Stomach (tissue), 9 donors: Measurements from ENCODE around the gene CXCL1. TPM values are rescaled to one million over a fixed set of nuclear protein-coding genes. Genes with fewer than 3 reads are reported as not detected.

Source experiments
- DNase-seq, 2 donors: peaks; one replicate each; pipeline versions ENCODE4 v3.0.0 to v3.0.0-alpha.2; 2013 to 2019
- H3K27ac ChIP-seq, 5 donors: fragments of 200-600 bp in 4 of 5; sonication (generic) in 4 of 5; one replicate each; pipeline ENCODE4 v1.5.1; 2013 to 2019; ENCODE audit warnings: mild to moderate bottlenecking in 1 of 5, moderate library complexity in 1 of 5
- H3K27me3 ChIP-seq, 3 donors: fragments of 200-600 bp; sonication (generic); one replicate each; pipeline ENCODE4 v1.5.1; 2017 to 2019; ENCODE audit warnings: mixed run types in 1 of 3
- H3K36me3 ChIP-seq, 4 donors: fragments of 200-600 bp; sonication (generic); 1 replicate in 3 of 4; 2 replicates in 1 of 4; pipeline ENCODE4 v1.5.1; 2016 to 2019
- H3K4me1 ChIP-seq, 4 donors: fragments of 200-600 bp; sonication (generic); one replicate each; pipeline ENCODE4 v1.5.1; 2016 to 2019
- H3K4me3 ChIP-seq, 4 donors: fragments of 200-600 bp; sonication (generic) in 3 of 4; one replicate each; pipeline ENCODE4 v1.5.1; 2016 to 2019; ENCODE audit warnings: mild to moderate bottlenecking in 1 of 4
- H3K9me3 ChIP-seq, 4 donors: fragments of 200-600 bp; sonication (generic); one replicate each; pipeline ENCODE4 v1.5.1; 2016 to 2019
- EP300 ChIP-seq: sonication (generic); formaldehyde crosslinking; IDR thresholded peaks from one replicate; pipeline ENCODE4 v1.6.1; 2017; ENCODE audit warnings: antibody characterized with exemption
- POLR2A ChIP-seq, 4 donors: fragments of 450-650 bp; IDR thresholded peaks; one replicate each; pipeline ENCODE4 v1.6.1; 2016; ENCODE audit warnings: antibody characterized with exemption in 4 of 4, control low read depth in 2 of 4, mild to moderate bottlenecking in 1 of 4, moderate library complexity in 1 of 4
- POLR2AphosphoS5 ChIP-seq, 3 donors: sonication (generic); formaldehyde crosslinking; IDR thresholded peaks; one replicate each; pipeline ENCODE4 v1.6.1; 2016; ENCODE audit warnings: antibody characterized with exemption in 3 of 3
- WGBS, 5 donors: extraction: QIAGEN DNeasy Blood & Tissue Kit in 3 of 5; methylation state at CpG; one replicate each; pipeline versions ENCODE4 v1.1.5 to v1.1.7; 2013 to 2018; 5-methylcytosine and 5-hydroxymethylcytosine counted together
- intact Hi-C: fragments of 100-400 bp; cut with DNase I; formaldehyde crosslinking; loops from one replicate; pipeline ENCODE4 v1.15.1; 2023; ENCODE audit warnings: low total_unique reads
- polyA plus RNA-seq, 3 donors: library from polyadenylated mRNA; stranded (reverse); fragments of 200-250 nt; gene quantifications; one replicate each; pipeline ENCODE4 v1.2.3, GENCODE V29; 2013
- total RNA-seq, 5 donors: library from RNA; depleted of rRNA; stranded (reverse); fragments of >200 nt; gene quantifications; one replicate each; pipeline versions ENCODE4 v1.1.0 to v1.2.3, GENCODE V29; 2014 to 2016
- TF ChIP-seq, protein P1 (sequence below), 7 experiments: fragments of 450-650 bp in 4 of 7; fragments of 200-600 bp in 3 of 7; sonication (generic) in 3 of 7; IDR thresholded peaks; one replicate each; pipeline ENCODE4 v1.5.1; 2016 to 2019; ENCODE audit warnings: antibody characterized with exemption in 7 of 7, control low read depth in 2 of 7, mild to moderate bottlenecking in 1 of 7
- donor health status: healthy with polysubstance abuse.
- donor health status: Bipolar disorder and iron deficiency.
- donor health status: healthy.

The CXCL1 gene
- total and polyA plus RNA-seq, 8 donors = 1.8 to 62.1 (median 30.1) TPM

DNA sequence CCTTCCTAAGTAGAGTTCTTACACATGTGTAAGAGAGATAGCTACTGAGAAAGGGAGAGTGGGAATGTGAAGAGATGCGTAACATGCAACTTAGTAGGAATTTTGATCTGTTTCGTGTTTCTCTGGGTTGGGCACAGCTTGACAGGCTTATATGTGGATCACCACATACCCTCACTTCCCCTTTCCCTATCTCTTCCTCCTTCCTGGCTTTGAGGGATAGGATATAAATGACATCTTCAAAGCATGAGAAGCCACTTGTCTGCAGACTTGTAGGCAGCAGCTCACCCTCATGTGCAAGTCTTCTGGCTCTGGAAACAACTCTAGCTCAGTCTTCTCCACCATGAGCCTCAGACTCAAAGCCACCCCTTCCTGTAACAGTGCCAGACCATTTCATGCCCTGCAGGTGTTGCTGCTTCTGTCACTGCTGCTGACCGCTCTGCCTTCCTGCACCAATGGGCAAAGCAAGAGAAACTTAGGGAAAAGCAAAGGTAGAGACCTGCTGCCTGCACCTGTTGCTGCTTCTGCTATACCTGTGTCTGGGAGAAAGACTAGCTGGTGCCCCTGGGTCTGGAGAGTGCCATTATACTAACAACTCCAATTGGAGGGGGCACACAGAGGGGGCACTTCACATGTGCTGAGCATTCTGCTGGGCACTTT, 21.5 kb upstream of the CXCL1 start:
- peaks cover 0 to 4% (median 0%) of the 10 kb centered on the region in 4 donors for H3K4me1 ChIP-seq
- no peaks in the 10 kb centered on the region for H3K36me3 ChIP-seq
- no peak for DNase-seq
- no peak overlapping the region for H3K4me3 ChIP-seq
- WGBS, 5 donors = 84 to 96% (median 95%) methylated on average over 3 of the region's 3 CpGs
- peaks cover 0 to 7% (median 0%) of the 10 kb centered on the region in 3 donors for H3K27me3 ChIP-seq
- TF ChIP-seq POLR2A (IDR thresholded peaks at IDR 0.05) (no peak), POLR2AphosphoS5 (IDR thresholded peaks at IDR 0.05) (no peak), EP300 (no peak)
- TF ChIP-seq, protein P1, sequence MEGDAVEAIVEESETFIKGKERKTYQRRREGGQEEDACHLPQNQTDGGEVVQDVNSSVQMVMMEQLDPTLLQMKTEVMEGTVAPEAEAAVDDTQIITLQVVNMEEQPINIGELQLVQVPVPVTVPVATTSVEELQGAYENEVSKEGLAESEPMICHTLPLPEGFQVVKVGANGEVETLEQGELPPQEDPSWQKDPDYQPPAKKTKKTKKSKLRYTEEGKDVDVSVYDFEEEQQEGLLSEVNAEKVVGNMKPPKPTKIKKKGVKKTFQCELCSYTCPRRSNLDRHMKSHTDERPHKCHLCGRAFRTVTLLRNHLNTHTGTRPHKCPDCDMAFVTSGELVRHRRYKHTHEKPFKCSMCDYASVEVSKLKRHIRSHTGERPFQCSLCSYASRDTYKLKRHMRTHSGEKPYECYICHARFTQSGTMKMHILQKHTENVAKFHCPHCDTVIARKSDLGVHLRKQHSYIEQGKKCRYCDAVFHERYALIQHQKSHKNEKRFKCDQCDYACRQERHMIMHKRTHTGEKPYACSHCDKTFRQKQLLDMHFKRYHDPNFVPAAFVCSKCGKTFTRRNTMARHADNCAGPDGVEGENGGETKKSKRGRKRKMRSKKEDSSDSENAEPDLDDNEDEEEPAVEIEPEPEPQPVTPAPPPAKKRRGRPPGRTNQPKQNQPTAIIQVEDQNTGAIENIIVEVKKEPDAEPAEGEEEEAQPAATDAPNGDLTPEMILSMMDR (IDR thresholded peaks at IDR 0.05) = no peak
- H3K9me3 ChIP-seq = no peaks in the 10 kb centered on the region
- intact Hi-C loops = no loop called here
- no peak overlapping the region for H3K27ac ChIP-seq

DNA sequence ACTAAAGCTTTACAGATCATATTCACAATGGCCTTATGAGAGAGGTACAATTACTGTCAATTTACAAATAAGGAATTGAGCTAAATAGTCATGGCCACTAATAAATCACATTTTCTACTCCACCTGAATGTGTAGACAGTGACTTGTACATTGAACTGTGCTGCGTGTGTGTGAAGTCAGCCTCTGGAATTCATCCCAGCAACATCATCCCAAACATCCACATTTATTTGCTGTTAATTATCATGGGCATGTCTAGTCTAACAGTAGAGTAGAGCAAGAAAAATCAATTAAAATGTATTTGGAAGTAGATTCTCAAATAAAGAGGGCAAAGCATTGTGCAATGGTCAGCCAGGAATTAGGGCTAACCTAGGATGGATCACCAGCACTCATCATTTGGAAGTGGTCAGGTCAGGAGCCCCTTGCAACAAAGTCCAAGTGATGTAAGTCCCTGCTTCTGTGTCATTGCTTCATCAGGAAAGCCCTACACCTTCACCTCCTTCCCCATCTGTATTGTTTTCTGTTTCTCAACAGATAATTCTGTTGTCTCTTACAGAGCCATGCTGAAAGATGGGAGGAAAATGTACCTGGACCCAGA, 20.9 kb upstream of the CXCL1 start:
- no peaks in the 10 kb centered on the region for H3K9me3 ChIP-seq
- whole genome bisulfite sequencing, 5 donors = 85 to 89% (median 88%) methylated on average over 1 of the region's 1 CpG

DNA sequence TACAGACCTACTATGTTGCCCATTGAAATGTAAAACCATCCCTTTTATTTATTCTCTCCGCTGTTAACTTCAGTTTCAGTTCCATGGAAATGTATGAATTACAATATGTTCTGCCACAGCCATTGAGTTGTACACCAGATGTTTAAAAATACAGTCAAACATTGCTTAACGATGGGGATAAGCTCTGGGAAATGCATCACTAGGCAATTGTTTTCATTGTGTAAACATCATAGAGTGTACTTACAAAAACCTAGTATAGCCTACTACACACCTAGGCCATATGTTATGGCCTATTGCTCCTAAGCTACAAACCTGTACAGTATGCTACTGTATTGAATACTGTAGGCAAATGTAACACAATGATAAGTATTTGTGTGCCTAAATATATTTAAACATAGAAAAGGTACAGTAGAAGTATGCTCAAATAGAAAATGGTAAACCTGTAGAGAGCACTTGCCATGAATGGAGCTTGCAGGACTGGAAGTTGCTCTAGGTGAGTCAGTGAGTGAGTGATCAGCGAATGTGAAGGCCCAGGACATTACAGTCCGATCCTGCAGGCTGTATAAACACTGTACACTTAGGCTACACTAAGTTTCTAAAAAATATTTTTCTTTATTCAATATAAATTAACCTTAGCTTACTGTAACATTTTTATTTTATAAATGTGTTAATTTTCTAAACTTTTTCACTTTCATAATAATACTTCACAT, 18.8 kb upstream of the CXCL1 start:
- no peak overlapping the region for H3K4me3 ChIP-seq
- TF ChIP-seq EP300 (no peak), POLR2AphosphoS5 (IDR thresholded peaks at IDR 0.05) (no peak), POLR2A (IDR thresholded peaks at IDR 0.05) (no peak)
- TF ChIP-seq, protein P1 (IDR thresholded peaks at IDR 0.05) = no peak
- H3K9me3 ChIP-seq = no peaks in the 10 kb centered on the region
- WGBS, 5 donors = 70 to 80% (median 77%) methylated on average over 4 of the region's 4 CpGs
- intact Hi-C loops = no loop called here
- no peak overlapping the region for H3K27ac ChIP-seq
- H3K27me3 ChIP-seq = peaks cover 0 to 19% (median 0%) of the 10 kb centered on the region in 3 donors
- H3K36me3 ChIP-seq = no peaks in the 10 kb centered on the region
- H3K4me1 ChIP-seq = peaks cover 0 to 12% (median 5%) of the 10 kb centered on the region in 4 donors
- DNase-seq = no peak

More for the DNA sequence above, 20.9 kb upstream of the CXCL1 start:
- H3K4me3 ChIP-seq = no peak overlapping the region
- peaks cover 0 to 7% (median 2%) of the 10 kb centered on the region in 4 donors for H3K4me1 ChIP-seq
- H3K36me3 ChIP-seq = no peaks in the 10 kb centered on the region
- TF ChIP-seq EP300 (no peak), POLR2AphosphoS5 (IDR thresholded peaks at IDR 0.05) (no peak), POLR2A (IDR thresholded peaks at IDR 0.05) (no peak)
- TF ChIP-seq, protein P1 (IDR thresholded peaks at IDR 0.05) = no peak
- H3K27me3 ChIP-seq = peaks cover 0 to 12% (median 0%) of the 10 kb centered on the region in 3 donors
- H3K27ac ChIP-seq = no peak overlapping the region
- intact Hi-C loops = no loop called here
- no peak for DNase-seq

DNA sequence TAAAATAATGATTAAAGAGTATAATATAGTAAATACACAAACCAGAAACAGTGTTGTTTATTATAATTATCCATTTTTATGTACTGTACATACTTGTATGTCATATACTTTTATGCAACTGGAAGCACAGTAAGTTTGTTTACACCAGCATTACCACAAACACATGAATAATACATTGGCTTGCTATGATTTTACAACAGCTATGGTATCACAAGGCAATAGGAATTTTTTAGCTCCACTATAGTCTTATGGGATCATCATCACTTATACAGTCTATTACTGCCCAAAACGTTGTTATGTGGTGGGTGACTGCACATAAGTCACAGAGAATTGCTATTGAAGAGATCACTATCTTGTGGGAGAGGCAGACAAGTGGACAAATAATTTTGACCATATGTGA, 17.9 kb upstream of the CXCL1 start:
- no peak for DNase-seq
- intact Hi-C loops = no loop called here
- WGBS, 5 donors = 31 to 70% (median 69%) methylated on average over 1 of the region's 1 CpG

More for the DNA sequence above, 17.9 kb upstream of the CXCL1 start:
- Histone ChIP-seq H3K9me3 (no peaks in the 10 kb centered on the region), H3K4me3 (no peak overlapping the region), H3K27ac (no peak overlapping the region), H3K4me1 (peaks cover 0 to 12% (median 5%) of the 10 kb centered on the region in 4 donors), H3K27me3 (peaks cover 0 to 19% (median 0%) of the 10 kb centered on the region in 3 donors), H3K36me3 (no peaks in the 10 kb centered on the region)
- TF ChIP-seq POLR2A (IDR thresholded peaks at IDR 0.05) (no peak), EP300 (no peak), POLR2AphosphoS5 (IDR thresholded peaks at IDR 0.05) (no peak)
- TF ChIP-seq, protein P1 (IDR thresholded peaks at IDR 0.05) = no peak
